HL-60 (cell line): Measurements from ENCODE around the gene CCDC192.

ENCODE experiments used
- POLR2AphosphoS5 ChIP-seq: IDR thresholded peaks from 2 replicates; pipeline ENCODE4 v1.6.1; 2012; ENCODE audit warnings: low read depth
- TF ChIP-seq, protein P1 (sequence below): IDR thresholded peaks from one replicate; pipeline ENCODE4 v1.5.1; 2011; ENCODE audit warnings: low read length, control low read depth, inconsistent platforms; ENCODE audit not compliant: insufficient read depth

DNA sequence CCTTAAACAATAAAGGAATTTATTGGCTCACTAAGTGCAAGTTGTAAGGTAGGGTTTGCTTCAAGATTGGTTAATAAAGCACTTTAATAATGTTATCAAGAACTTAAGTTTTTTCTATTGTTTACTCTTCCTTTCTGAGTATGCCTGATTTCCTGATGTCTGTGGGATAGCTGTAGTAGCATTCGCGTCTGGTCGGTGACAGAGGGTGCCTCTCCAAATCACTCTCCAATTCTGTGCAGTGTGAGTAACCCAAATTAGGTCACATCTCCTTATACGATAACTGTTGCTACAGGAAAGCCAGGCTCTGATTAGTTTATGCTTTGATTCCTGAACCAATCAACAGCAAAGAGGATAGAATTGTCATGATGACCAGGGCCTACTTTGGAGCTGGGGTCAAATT, 90.7 kb downstream of the CCDC192 start:
- TF ChIP-seq, protein P1, sequence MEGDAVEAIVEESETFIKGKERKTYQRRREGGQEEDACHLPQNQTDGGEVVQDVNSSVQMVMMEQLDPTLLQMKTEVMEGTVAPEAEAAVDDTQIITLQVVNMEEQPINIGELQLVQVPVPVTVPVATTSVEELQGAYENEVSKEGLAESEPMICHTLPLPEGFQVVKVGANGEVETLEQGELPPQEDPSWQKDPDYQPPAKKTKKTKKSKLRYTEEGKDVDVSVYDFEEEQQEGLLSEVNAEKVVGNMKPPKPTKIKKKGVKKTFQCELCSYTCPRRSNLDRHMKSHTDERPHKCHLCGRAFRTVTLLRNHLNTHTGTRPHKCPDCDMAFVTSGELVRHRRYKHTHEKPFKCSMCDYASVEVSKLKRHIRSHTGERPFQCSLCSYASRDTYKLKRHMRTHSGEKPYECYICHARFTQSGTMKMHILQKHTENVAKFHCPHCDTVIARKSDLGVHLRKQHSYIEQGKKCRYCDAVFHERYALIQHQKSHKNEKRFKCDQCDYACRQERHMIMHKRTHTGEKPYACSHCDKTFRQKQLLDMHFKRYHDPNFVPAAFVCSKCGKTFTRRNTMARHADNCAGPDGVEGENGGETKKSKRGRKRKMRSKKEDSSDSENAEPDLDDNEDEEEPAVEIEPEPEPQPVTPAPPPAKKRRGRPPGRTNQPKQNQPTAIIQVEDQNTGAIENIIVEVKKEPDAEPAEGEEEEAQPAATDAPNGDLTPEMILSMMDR = no peak
- no peak for TF ChIP-seq POLR2AphosphoS5
